ENCODE measurements around the gene C9orf153. TPM values are rescaled to one million over a fixed set of nuclear protein-coding genes. Genes with fewer than 3 reads are reported as not detected.

The C9orf153 gene
- total RNA-seq, 1 experiment from 2014 or later: not detected

DNA sequence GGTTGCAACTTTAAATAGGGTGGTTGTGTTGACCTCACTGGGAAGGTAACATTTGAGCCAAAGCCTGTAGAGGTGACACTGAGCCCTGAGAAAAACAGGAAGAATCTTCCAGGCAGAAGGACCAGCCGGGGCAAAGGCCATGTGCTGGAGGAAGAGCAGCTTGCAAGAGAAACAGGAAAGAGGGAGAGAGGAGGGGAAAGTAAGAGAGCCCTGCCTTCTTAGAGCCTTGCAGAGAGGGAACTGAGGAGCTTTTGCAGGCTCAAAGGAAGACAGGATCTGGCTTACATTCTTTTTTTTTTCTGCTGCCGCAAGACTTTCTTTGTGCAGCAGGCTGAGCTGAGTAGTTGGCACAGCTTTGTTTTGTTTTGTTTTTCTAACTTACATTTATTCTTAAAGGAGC, 17.4 kb downstream of the C9orf153 start:
- Mint-ChIP-seq H3K36me3 (ENCODE audit: insufficient read depth, unreplicated experiment) (no peaks in the 10 kb centered on the region), H3K27me3 (ENCODE audit: insufficient read depth, unreplicated experiment) (no peaks in the 10 kb centered on the region), H3K9me3 (ENCODE audit: unreplicated experiment) (no peaks in the 10 kb centered on the region), H3K4me1 (ENCODE audit: low read depth, unreplicated experiment) (peaks cover 5% of the 10 kb centered on the region), H3K4me3 (ENCODE audit: unreplicated experiment) (no peak overlapping the region), H3K27ac (ENCODE audit: unreplicated experiment) (no peak overlapping the region)
- TF ChIP-seq, protein P1, sequence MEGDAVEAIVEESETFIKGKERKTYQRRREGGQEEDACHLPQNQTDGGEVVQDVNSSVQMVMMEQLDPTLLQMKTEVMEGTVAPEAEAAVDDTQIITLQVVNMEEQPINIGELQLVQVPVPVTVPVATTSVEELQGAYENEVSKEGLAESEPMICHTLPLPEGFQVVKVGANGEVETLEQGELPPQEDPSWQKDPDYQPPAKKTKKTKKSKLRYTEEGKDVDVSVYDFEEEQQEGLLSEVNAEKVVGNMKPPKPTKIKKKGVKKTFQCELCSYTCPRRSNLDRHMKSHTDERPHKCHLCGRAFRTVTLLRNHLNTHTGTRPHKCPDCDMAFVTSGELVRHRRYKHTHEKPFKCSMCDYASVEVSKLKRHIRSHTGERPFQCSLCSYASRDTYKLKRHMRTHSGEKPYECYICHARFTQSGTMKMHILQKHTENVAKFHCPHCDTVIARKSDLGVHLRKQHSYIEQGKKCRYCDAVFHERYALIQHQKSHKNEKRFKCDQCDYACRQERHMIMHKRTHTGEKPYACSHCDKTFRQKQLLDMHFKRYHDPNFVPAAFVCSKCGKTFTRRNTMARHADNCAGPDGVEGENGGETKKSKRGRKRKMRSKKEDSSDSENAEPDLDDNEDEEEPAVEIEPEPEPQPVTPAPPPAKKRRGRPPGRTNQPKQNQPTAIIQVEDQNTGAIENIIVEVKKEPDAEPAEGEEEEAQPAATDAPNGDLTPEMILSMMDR (IDR thresholded peaks at IDR 0.05; ENCODE audit: insufficient read depth in 1 of 2, low read depth in 1 of 2, low read length in 1 of 2, severe bottlenecking in 1 of 2, unreplicated experiment in 1 of 2): no peak
- H3K36me3 ChIP-seq (ENCODE audit: control insufficient read depth, insufficient read depth, low read length): no peaks in the 10 kb centered on the region
- H3K4me3 ChIP-seq (ENCODE audit: low read depth, low read length): no peak overlapping the region
- no TSS peak for BruUV-seq (replicated peaks)
- ChIA-PET POLR2A (no interaction called here), CTCF (no interaction called here)
- no peaks in the 10 kb centered on the region for H3K27me3 ChIP-seq (replicated peaks; ENCODE audit: control insufficient read depth, insufficient read depth, low read length)
- DNase-seq: no peak
- H3K9me3 ChIP-seq: no peaks in the 10 kb centered on the region
- intact Hi-C loops (cut with micrococcal nuclease; ENCODE audit: unreplicated experiment): loop anchor here (5.0 kb wide), 1 partner anchor 40 kb away; no protein-coding TSS in a partner anchor
- no peaks in the 10 kb centered on the region for H3K4me1 ChIP-seq

DNA sequence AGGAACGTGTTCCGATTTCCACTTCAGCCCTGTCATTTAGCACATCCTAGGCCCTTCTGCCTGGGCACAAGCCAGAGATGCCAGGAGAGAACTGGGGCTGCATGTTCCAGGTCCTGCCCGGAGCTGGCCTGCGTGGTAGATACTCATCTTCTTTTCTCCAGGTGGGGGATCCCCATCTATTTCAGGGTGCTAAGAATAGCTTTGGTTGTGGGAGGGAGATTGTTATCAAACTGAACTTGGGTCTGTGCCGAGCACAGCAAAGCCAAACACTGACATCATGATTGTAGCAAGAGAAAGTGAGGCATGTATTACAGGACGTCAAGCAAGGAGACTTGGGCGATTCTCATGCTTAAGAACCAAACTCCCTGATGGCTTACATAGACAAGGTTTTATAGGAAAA, 18.2 kb downstream of the C9orf153 start:
- no peak overlapping the region for H3K4me3 Mint-ChIP-seq (ENCODE audit: unreplicated experiment)
- H3K4me1 Mint-ChIP-seq (ENCODE audit: low read depth, unreplicated experiment): peaks cover 5% of the 10 kb centered on the region
- DNase-seq: no peak
- no peaks in the 10 kb centered on the region for H3K36me3 ChIP-seq (ENCODE audit: control insufficient read depth, insufficient read depth, low read length)
- H3K4me1 ChIP-seq: no peaks in the 10 kb centered on the region
- H3K4me3 ChIP-seq (ENCODE audit: low read depth, low read length): no peak overlapping the region
- BruUV-seq (replicated peaks): no TSS peak
- H3K27me3 ChIP-seq (replicated peaks; ENCODE audit: control insufficient read depth, insufficient read depth, low read length): no peaks in the 10 kb centered on the region
- H3K9me3 ChIP-seq: no peaks in the 10 kb centered on the region
- H3K27me3 Mint-ChIP-seq (ENCODE audit: insufficient read depth, unreplicated experiment): no peaks in the 10 kb centered on the region
- no peaks in the 10 kb centered on the region for H3K9me3 Mint-ChIP-seq (ENCODE audit: unreplicated experiment)
- CTCF ChIA-PET: interaction anchor here (1.2 kb wide), 1 partner anchor 39 kb away, joined by 3 read pairs; no protein-coding TSS in a partner anchor
- TF ChIP-seq, protein P1 (IDR thresholded peaks at IDR 0.05; ENCODE audit: insufficient read depth in 1 of 2, low read depth in 1 of 2, low read length in 1 of 2, severe bottlenecking in 1 of 2, unreplicated experiment in 1 of 2): no peak
- intact Hi-C loops (cut with micrococcal nuclease; ENCODE audit: unreplicated experiment): loop anchor here (5.0 kb wide), 1 partner anchor 39 kb away; no protein-coding TSS in a partner anchor
- H3K27ac Mint-ChIP-seq (ENCODE audit: unreplicated experiment): no peak overlapping the region
- H3K36me3 Mint-ChIP-seq (ENCODE audit: insufficient read depth, unreplicated experiment): no peaks in the 10 kb centered on the region
- POLR2A ChIA-PET: no interaction called here

DNA sequence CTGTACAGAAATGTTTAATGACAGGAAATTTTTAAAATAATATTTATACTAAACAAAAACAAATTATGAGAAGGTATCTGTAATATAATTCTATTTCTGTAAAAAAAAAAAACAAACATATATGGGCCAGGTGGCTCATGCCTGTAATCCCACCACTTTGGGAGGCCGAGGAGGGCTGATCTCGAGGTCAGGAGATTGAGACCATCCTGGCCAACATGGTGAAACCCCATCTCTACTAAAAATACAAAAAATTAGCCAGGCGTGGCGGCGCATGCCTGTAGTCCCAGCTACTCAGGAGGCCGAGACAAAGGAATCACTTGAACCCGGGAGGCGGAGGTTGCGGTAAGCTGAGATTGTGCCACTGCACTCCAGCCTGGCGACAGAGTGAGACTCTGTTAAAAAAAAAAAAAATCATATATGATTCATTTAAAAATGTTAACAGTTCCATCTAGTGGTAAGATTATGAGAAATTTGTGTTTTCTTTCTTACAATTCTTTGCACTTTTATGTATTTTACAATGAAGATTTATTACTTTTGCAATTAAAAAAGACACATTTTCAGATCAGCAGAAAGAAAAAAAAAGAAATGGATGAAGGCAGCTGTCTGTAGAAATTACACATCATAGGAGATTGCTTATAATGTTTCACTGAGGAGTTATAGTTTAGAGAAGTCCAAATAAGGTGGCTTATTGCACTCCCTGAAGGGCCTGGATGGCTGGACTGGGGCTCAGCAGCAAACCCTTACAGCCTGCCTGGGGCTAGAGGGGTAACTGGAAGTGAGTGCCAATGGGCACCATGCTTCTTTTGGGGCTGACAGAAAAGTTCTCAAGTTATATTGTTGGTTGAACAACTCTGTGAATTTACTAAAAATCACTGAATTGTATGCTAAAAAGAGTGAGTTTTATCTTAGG, 20.3 kb downstream of the C9orf153 start:
- Mint-ChIP-seq H3K9me3 (ENCODE audit: unreplicated experiment) (no peaks in the 10 kb centered on the region), H3K4me1 (ENCODE audit: low read depth, unreplicated experiment) (peaks cover 5% of the 10 kb centered on the region), H3K4me3 (ENCODE audit: unreplicated experiment) (no peak overlapping the region), H3K36me3 (ENCODE audit: insufficient read depth, unreplicated experiment) (no peaks in the 10 kb centered on the region), H3K27me3 (ENCODE audit: insufficient read depth, unreplicated experiment) (no peaks in the 10 kb centered on the region), H3K27ac (ENCODE audit: unreplicated experiment) (no peak overlapping the region)
- no TSS peak for BruUV-seq (replicated peaks)
- DNase-seq: no peak
- POLR2A ChIA-PET: interaction anchor here (0.7 kb wide), 1 partner anchor 149 kb away, joined by 3 read pairs; no protein-coding TSS in a partner anchor
- no peaks in the 10 kb centered on the region for H3K9me3 ChIP-seq
- intact Hi-C loops (cut with micrococcal nuclease; ENCODE audit: unreplicated experiment): no loop called here
- H3K27me3 ChIP-seq (replicated peaks; ENCODE audit: control insufficient read depth, insufficient read depth, low read length): no peaks in the 10 kb centered on the region
- no peaks in the 10 kb centered on the region for H3K4me1 ChIP-seq
- TF ChIP-seq, protein P1 (IDR thresholded peaks at IDR 0.05; ENCODE audit: insufficient read depth in 1 of 2, low read depth in 1 of 2, low read length in 1 of 2, severe bottlenecking in 1 of 2, unreplicated experiment in 1 of 2): no peak
- H3K4me3 ChIP-seq (ENCODE audit: low read depth, low read length): no peak overlapping the region
- CTCF ChIA-PET: interaction anchor here (2.3 kb wide), 1 partner anchor 37 kb away, joined by 6 read pairs; no protein-coding TSS in a partner anchor
- H3K36me3 ChIP-seq (ENCODE audit: control insufficient read depth, insufficient read depth, low read length): no peaks in the 10 kb centered on the region

Measured in Caco-2 (cell line).